B cell (primary cell): ENCODE data around the gene TMEM205. TPM values are rescaled to one million over a fixed set of nuclear protein-coding genes. Genes with fewer than 3 reads are reported as not detected.
"Not testable (repeated sequence)": the region's sequence is repeated elsewhere in the genome, so short reads cannot be mapped to it uniquely, and the experiment has no call there.

ENCODE experiments used
- ATAC-seq: fragments of 200-7000 bp; cut with Tn5 transposase; one replicate; pipeline ENCODE4 v1.10.0; 2021; ENCODE audit warnings: low read depth, mild to moderate bottlenecking, moderate number of reproducible peaks, moderate library complexity
- CTCF ChIA-PET: fragments of 350-600 bp; sonication (Branson Sonifier 250); formaldehyde crosslinking; loops from one replicate; lab custom pipeline; 2021; ENCODE audit warnings: antibody characterized with exemption, inconsistent platforms; lab: Charles Lee
- POLR2A ChIA-PET: fragments of 350-600 bp; sonication (Branson Sonifier 250); formaldehyde crosslinking; loops from one replicate; lab custom pipeline; 2021; ENCODE audit warnings: antibody characterized with exemption; lab: Charles Lee
- DNase-seq: peaks from one replicate; pipeline ENCODE4 v3.0.0; 2013
- H2AFZ ChIP-seq: 2 replicates; pipeline ENCODE4 v1.6.1; 2012; ENCODE audit warnings: mild to moderate bottlenecking, low read depth, low read length; ENCODE audit not compliant: insufficient read depth, poor library complexity, severe bottlenecking
- H3K27ac ChIP-seq, 2 donors: 1 replicate in 1 of 2; 2 replicates in 1 of 2; pipeline ENCODE4 v1.5.1; 2012 to 2013; ENCODE audit warnings: low read length in 2 of 2, mild to moderate bottlenecking in 2 of 2, moderate library complexity in 1 of 2
- H3K27me3 ChIP-seq, 4 experiments: fragments of 200-600 bp in 1 of 4; sonication (generic) in 1 of 4; replicated peaks in 1 of 4; 1 replicate in 2 of 4; 2 replicates in 2 of 4; pipeline versions ENCODE4 v1.6.1 to v1.7.0; 2013 to 2016; ENCODE audit warnings: low read length in 3 of 4, mild to moderate bottlenecking in 2 of 4, mixed read lengths in 1 of 4, moderate library complexity in 1 of 4; ENCODE audit not compliant: insufficient read depth in 4 of 4, control insufficient read depth in 3 of 4; ENCODE audit errors: control extremely low read depth in 1 of 4
- H3K36me3 ChIP-seq, 2 experiments: replicated peaks in 1 of 2; 1 replicate in 1 of 2; 2 replicates in 1 of 2; pipeline versions ENCODE4 v1.6.1 to v1.7.1; 2013; ENCODE audit warnings: low read length in 1 of 2; ENCODE audit not compliant: insufficient read depth in 2 of 2, control insufficient read depth in 1 of 2; ENCODE audit errors: control extremely low read depth in 1 of 2, extremely low read depth in 1 of 2
- H3K4me1 ChIP-seq, 2 donors: fragments of 200-600 bp in 1 of 2; sonication (generic) in 1 of 2; 1 replicate in 1 of 2; 2 replicates in 1 of 2; pipeline versions ENCODE4 v1.5.1 to v1.6.1; 2013 to 2017; ENCODE audit warnings: low read length in 2 of 2; ENCODE audit not compliant: control insufficient read depth in 2 of 2, insufficient read depth in 2 of 2
- H3K4me2 ChIP-seq: replicated peaks from 2 replicates; pipeline ENCODE3; 2012; ENCODE audit warnings: mild to moderate bottlenecking, low read depth, low read length; ENCODE audit not compliant: poor library complexity, severe bottlenecking
- H3K4me3 ChIP-seq, 5 experiments: fragments of 200-600 bp in 1 of 5; sonication (generic) in 1 of 5; 1 replicate in 3 of 5; 2 replicates in 2 of 5; pipeline versions ENCODE4 v1.5.1 to v1.7.0; 2011 to 2016; ENCODE audit warnings: low read length in 4 of 5, mild to moderate bottlenecking in 4 of 5, low read depth in 2 of 5, control low read depth in 1 of 5, moderate library complexity in 1 of 5; ENCODE audit not compliant: insufficient read depth in 1 of 5; ENCODE audit errors: control extremely low read depth in 1 of 5, extremely low read depth in 1 of 5
- H3K79me2 ChIP-seq: fragments of 200-600 bp; sonication (generic); one replicate; pipeline ENCODE4 v1.6.0; 2016; ENCODE audit warnings: low read length; ENCODE audit not compliant: control insufficient read depth, insufficient read depth
- H3K9ac ChIP-seq: fragments of 200-600 bp; sonication (generic); 2 replicates; pipeline ENCODE4 v1.6.1; 2017; ENCODE audit warnings: mild to moderate bottlenecking, low read length, moderate library complexity
- H3K9me3 ChIP-seq, 3 donors: one replicate each; pipeline versions ENCODE4 v1.6.1 to v1.7.1; 2013; ENCODE audit warnings: low read length in 2 of 3; ENCODE audit not compliant: control insufficient read depth in 2 of 3, insufficient read depth in 1 of 3; ENCODE audit errors: control extremely low read depth in 1 of 3
- H4K20me1 ChIP-seq: 2 replicates; pipeline ENCODE4 v1.6.0; 2012; ENCODE audit warnings: mild to moderate bottlenecking, low read length; ENCODE audit not compliant: insufficient read depth, control insufficient read depth, poor library complexity, severe bottlenecking
- H3K27ac Mint-ChIP-seq: one replicate; pipeline ENCODE4 v1.8.0; 2021; ENCODE audit warnings: mixed read lengths
- H3K27me3 Mint-ChIP-seq: one replicate; pipeline ENCODE4 v1.8.0; 2021; ENCODE audit warnings: mixed read lengths
- H3K4me1 Mint-ChIP-seq: one replicate; pipeline ENCODE4 v1.8.0; 2021; ENCODE audit warnings: mixed read lengths
- H3K4me3 Mint-ChIP-seq: one replicate; pipeline ENCODE4 v1.8.0; 2021; ENCODE audit warnings: mixed read lengths
- H3K9me3 Mint-ChIP-seq: one replicate; pipeline ENCODE4 v1.8.0; 2022; ENCODE audit warnings: mixed read lengths; ENCODE audit not compliant: insufficient read depth
- CTCF ChIP-seq: fragments of 200-600 bp; IDR thresholded peaks from one replicate; pipeline ENCODE4 v1.8.0; 2022; ENCODE audit warnings: antibody characterized with exemption, mild to moderate bottlenecking
- EZH2 ChIP-seq: IDR thresholded peaks from 2 replicates; pipeline ENCODE4 v1.6.1; 2012; ENCODE audit warnings: borderline replicate concordance, low read depth, mild to moderate bottlenecking, moderate library complexity, low read length; ENCODE audit not compliant: insufficient read depth, poor library complexity, severe bottlenecking
- WGBS: methylation state at CpG from one replicate; pipeline ENCODE4 v1.1.5; 2013; ENCODE audit warnings: missing lambda C conversion rate; ENCODE audit not compliant: insufficient coverage; 5-methylcytosine and 5-hydroxymethylcytosine counted together
- intact Hi-C: fragments of 100-400 bp; cut with micrococcal nuclease; formaldehyde crosslinking; loops from one replicate; pipeline ENCODE4 v1.10.0; 2022
- polyA plus RNA-seq: library from polyadenylated mRNA; depleted of rRNA; stranded (reverse); fragments of >200 nt; gene quantifications from 2 replicates; pipeline ENCODE4 v1.2.3, GENCODE V29; 2012
- total RNA-seq, 2 donors: library from RNA; stranded (reverse); fragments of 120-200 nt in 1 of 2; gene quantifications; 1 replicate in 1 of 2; 2 replicates in 1 of 2; pipeline versions ENCODE4 v1.2.3 to v1.2.4, GENCODE V29; 2013 to 2022

Gene TMEM205
- total and polyA plus RNA-seq, 2 donors (not counting 1 experiment from before 2014, with no cell fraction given), result 48.5 to 152 TPM

GRCh38 chr19:11379857-11380350, 33.8 kb upstream of the TMEM205 start:
- Histone ChIP-seq H3K4me2 (peak overlapping the region; percentile 91), H3K9ac (peak overlapping the region; percentile 68), H3K27ac (peak overlapping the region; percentile 87 to 93), H3K79me2 (peaks cover 16% of the 10 kb centered on the region), H3K4me3 (no peak overlapping the region), H3K27me3 (peaks cover 0 to 6% (median 2%) of the 10 kb centered on the region in 4 experiments), H3K36me3 (no peaks in the 10 kb centered on the region), H2AFZ (peak overlapping the region; percentile 81), H3K9me3 (peaks cover 0 to 11% (median 0%) of the 10 kb centered on the region in 3 donors), H3K4me1 (peaks cover 52 to 64% of the 10 kb centered on the region in 2 donors), H4K20me1 (no peaks in the 10 kb centered on the region)
- ChIA-PET CTCF (interaction anchor here (0.9 to 4.0 kb wide), 11 partner anchors 31 to 208 kb away, joined by 3 to 41 read pairs (median 14); partner anchors contain the start of genes ODAD3, PRKCSH, RAB3D and RGL3), POLR2A (no interaction called here)
- TF ChIP-seq CTCF (no peak), EZH2 (no peak)
- ATAC-seq (no peak), DNase-seq (no peak)
- intact Hi-C loops, result loop anchor here (2.0 to 10.0 kb wide), 2 partner anchors 85 to 1565 kb away; partner anchors contain the start of gene FBXL12
- no peaks in the 10 kb centered on the region for H3K27me3 Mint-ChIP-seq
- whole genome bisulfite sequencing, result 91% methylated on average over 6 of the region's 7 CpGs
- peaks cover 48% of the 10 kb centered on the region for H3K4me1 Mint-ChIP-seq
- H3K4me3 Mint-ChIP-seq, result peak overlapping the region; percentile 94
- peak overlapping the region; percentile 95 for H3K27ac Mint-ChIP-seq
- no peaks in the 10 kb centered on the region for H3K9me3 Mint-ChIP-seq

- ATAC-seq, H4K20me1 ChIP-seq, POLR2A ChIA-PET, H3K4me2 ChIP-seq, DNase-seq, H3K36me3 ChIP-seq, H3K27me3 Mint-ChIP-seq, H3K4me3 Mint-ChIP-seq, H3K4me3 ChIP-seq, H3K27me3 ChIP-seq, H3K27ac ChIP-seq, H2AFZ ChIP-seq, H3K9ac ChIP-seq, H3K9me3 Mint-ChIP-seq: not testable (repeated sequence)
- WGBS, result 100% methylated on average over 4 of the region's 14 CpGs
- peaks cover 0 to 11% (median 0%) of the 10 kb centered on the region in 3 donors for H3K9me3 ChIP-seq
- Mint-ChIP-seq H3K4me1 (peaks cover 43% of the 10 kb centered on the region), H3K27ac (peak overlapping the region; percentile 3)
- peaks cover 52 to 64% of the 10 kb centered on the region in 2 donors for H3K4me1 ChIP-seq
- H3K79me2 ChIP-seq, result peaks cover 16% of the 10 kb centered on the region
- intact Hi-C loops, result loop anchor here (10.0 kb wide), 1 partner anchor 1565 kb away; the partner anchor contains the start of gene FBXL12
- CTCF ChIA-PET, result interaction anchor here (1.0 to 4.0 kb wide), 7 partner anchors 31 to 103 kb away, joined by 3 to 41 read pairs (median 17); partner anchors contain the start of genes RAB3D and RGL3
These were observed 33.3 kb upstream of the TMEM205 start for GRCh38 chr19:11379269-11379845.
